NCI-H146 treated with DMSO at 0.1 percent for 48 hours (cell line): ENCODE data around the gene XXYLT1.
"Not testable (repeated sequence)": the region's sequence is repeated elsewhere in the genome, so short reads cannot be mapped to it uniquely, and the experiment has no call there.

Experiments used
- DNase-seq: peaks from one replicate; lab custom pipeline; 2025; ENCODE audit not compliant: unreplicated experiment; lab: John Stamatoyannopoulos, UW

XXYLT1 gene

GRCh38 chr3:195186710-195187047, 84.3 kb downstream of the XXYLT1 start:
- not testable (repeated sequence) for DNase-seq

GRCh38 chr3:195186041-195186709, 84.8 kb downstream of the XXYLT1 start:
- DNase-seq, result no peak

GRCh38 chr3:195185583-195185982, 85.4 kb downstream of the XXYLT1 start:
- no peak for DNase-seq

GRCh38 chr3:195184716-195185421, 86.1 kb downstream of the XXYLT1 start:
- DNase-seq, result no peak

- DNase-seq, result no peak
Measured at GRCh38 chr3:195183071-195183776, 87.7 kb downstream of the XXYLT1 start.

GRCh38 chr3:195182470-195182795, 88.5 kb downstream of the XXYLT1 start:
- DNase-seq, result no peak

GRCh38 chr3:195181741-195182469, 89.1 kb downstream of the XXYLT1 start:
- DNase-seq, result no peak

- no peak for DNase-seq
Measured at GRCh38 chr3:195181113-195181498, 89.9 kb downstream of the XXYLT1 start.

GRCh38 chr3:195180490-195181112, 90.4 kb downstream of the XXYLT1 start:
- DNase-seq, result no peak

- no peak for DNase-seq
Measured at GRCh38 chr3:195179776-195180489, 91.0 kb downstream of the XXYLT1 start.

GRCh38 chr3:195178124-195178910, 92.6 kb downstream of the XXYLT1 start:
- DNase-seq, result no peak

GRCh38 chr3:195177422-195178123, 93.4 kb downstream of the XXYLT1 start:
- DNase-seq, result no peak

- DNase-seq, result no peak
Measured at GRCh38 chr3:195176776-195177175, 94.2 kb downstream of the XXYLT1 start.

GRCh38 chr3:195175476-195176337, 95.3 kb downstream of the XXYLT1 start:
- DNase-seq, result no peak

- DNase-seq, result no peak
Measured at GRCh38 chr3:195175076-195175475, 95.9 kb downstream of the XXYLT1 start.

- no peak for DNase-seq
Measured at GRCh38 chr3:195173657-195174056, 97.3 kb downstream of the XXYLT1 start.

GRCh38 chr3:195172896-195173295, 98.1 kb downstream of the XXYLT1 start:
- no peak for DNase-seq

GRCh38 chr3:195172039-195172684, 98.8 kb downstream of the XXYLT1 start:
- no peak for DNase-seq
